H1 (cell line): ENCODE data around the gene OTUD1. TPM values are rescaled to one million over a fixed set of nuclear protein-coding genes. Genes with fewer than 3 reads are reported as not detected.

ENCODE experiments used
- BACH1 ChIP-seq: IDR thresholded peaks from 2 replicates; pipeline ENCODE4 v1.6.1; 2012; ENCODE audit warnings: low read length, improper control_type of control experiment
- EGR1 ChIP-seq: IDR thresholded peaks from 2 replicates; pipeline ENCODE4 v1.6.1; 2011; ENCODE audit warnings: low read depth, low read length, borderline replicate concordance
- JUN ChIP-seq: IDR thresholded peaks from 2 replicates; pipeline ENCODE4 v1.6.1; 2011; ENCODE audit warnings: low read depth, mild to moderate bottlenecking, improper control_type of control experiment, low read length
- RBBP5 ChIP-seq: IDR thresholded peaks from 2 replicates; pipeline ENCODE4 v1.7.1; 2012; ENCODE audit warnings: low read depth, mild to moderate bottlenecking, inconsistent platforms, low read length, moderate library complexity, borderline replicate concordance
- TAF1 ChIP-seq: IDR thresholded peaks from 2 replicates; pipeline ENCODE4 v1.6.1; 2011; ENCODE audit warnings: mild to moderate bottlenecking, low read depth, low read length
- TBP ChIP-seq: IDR thresholded peaks from 2 replicates; pipeline ENCODE4 v1.6.1; 2011; ENCODE audit warnings: low read depth, low read length, improper control_type of control experiment
- polyA plus RNA-seq, 7 experiments: library from polyadenylated mRNA; depleted of rRNA in 3 of 7; stranded (reverse) in 5 of 7; unstranded in 2 of 7; fragments of >200 nt in 5 of 7; fragments of 200-250 nt in 2 of 7; gene quantifications; 1 replicate in 5 of 7; 2 replicates in 1 of 7; 4 replicates in 1 of 7; pipeline versions ENCODE4 v1.2.1 to v1.2.3, GENCODE V29; 2011 to 2013; ENCODE audit warnings: missing spikeins in 2 of 7, mixed read lengths in 2 of 7
- total RNA-seq: library from RNA; stranded (reverse); fragmentation: NEBNext Ultra II Directional; extraction: Animal tissue kit (Norgen Biotek cat#: 25700); gene quantifications from 2 replicates; pipeline ENCODE4 v1.2.1, GENCODE V29; 2021

The OTUD1 gene
- total and polyA plus RNA-seq, 2 of the 8 experiments (the other 6 are each of a cell fraction or from before 2014, with no cell fraction given), result 1.3 to 7.1 TPM

GRCh38 chr10:23414658-23415057 lies 24.2 kb upstream of the OTUD1 start (continued):
- no peak for TF ChIP-seq TBP
- no peak for TF ChIP-seq RBBP5
- TF ChIP-seq TAF1, result no peak
- TF ChIP-seq EGR1, result no peak
- no peak for TF ChIP-seq BACH1
- TF ChIP-seq JUN, result no peak
- TF ChIP-seq, all 59 proteins: peak for 0
